ENCODE measurements around the gene MAL.

MAL gene

DNA sequence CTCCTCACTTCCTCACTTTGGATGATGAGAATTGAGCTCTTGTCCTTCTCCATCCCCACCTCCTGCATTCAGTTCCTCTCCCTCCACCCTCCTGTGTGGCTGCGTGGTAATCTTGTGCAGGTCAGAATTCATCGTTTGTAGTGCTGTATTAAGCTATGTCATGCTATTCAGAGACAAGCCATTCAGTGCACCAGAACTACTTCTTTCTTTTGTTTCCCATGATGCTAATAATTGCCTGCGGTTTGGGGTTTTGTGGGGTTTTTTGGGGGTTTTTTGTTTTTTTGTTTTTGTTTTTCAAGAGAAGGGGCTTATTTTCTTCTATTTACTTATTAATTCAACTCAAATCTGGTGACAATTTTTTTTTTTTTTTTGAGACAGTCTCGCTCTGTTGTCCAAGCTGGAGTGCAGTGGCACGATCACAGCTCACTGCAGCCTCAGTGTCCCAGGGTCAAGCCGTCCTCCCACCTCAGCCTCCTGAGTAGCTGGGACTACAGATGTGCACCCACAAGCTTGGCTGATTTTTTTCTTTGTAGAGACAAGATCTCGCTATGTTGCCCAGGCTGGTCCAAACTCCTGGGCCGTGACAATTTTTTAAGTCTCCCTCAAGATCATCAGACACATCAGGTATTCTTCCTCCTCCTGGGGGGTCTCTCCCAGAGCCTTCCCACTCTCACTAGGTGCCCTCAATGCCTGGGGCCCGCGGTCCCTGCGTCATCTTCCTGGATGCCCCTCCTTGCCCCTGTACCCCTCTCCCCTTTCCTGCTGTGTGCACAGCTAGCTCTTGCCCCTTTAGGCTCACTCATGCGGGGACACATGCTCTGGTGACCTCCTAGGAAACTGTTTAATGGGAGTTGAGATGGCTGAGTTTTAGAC, 37.8 kb downstream of the MAL start:
- H3K4me1 ChIP-seq (ENCODE audit: insufficient read depth, low read length) = peaks cover 4% of the 10 kb centered on the region
- no peak overlapping the region for H3K4me3 ChIP-seq (ENCODE audit: low read length)
- H3K27me3 ChIP-seq (ENCODE audit: insufficient read depth, low read length) = peaks cover 4% of the 10 kb centered on the region
- H3K9me3 ChIP-seq (ENCODE audit: low read length) = no peaks in the 10 kb centered on the region
- no peak overlapping the region for H2AFZ ChIP-seq (ENCODE audit: low read depth, low read length)
- no peaks in the 10 kb centered on the region for H3K36me3 ChIP-seq (ENCODE audit: insufficient read depth, low read length)

- Histone ChIP-seq H2AFZ (ENCODE audit: low read depth, low read length) (no peak overlapping the region), H3K27me3 (ENCODE audit: insufficient read depth, low read length) (no peaks in the 10 kb centered on the region), H3K4me1 (ENCODE audit: insufficient read depth, low read length) (no peaks in the 10 kb centered on the region), H3K9me3 (ENCODE audit: low read length) (no peaks in the 10 kb centered on the region), H3K36me3 (ENCODE audit: insufficient read depth, low read length) (no peaks in the 10 kb centered on the region), H3K4me3 (ENCODE audit: low read length) (no peak overlapping the region)
These were observed 42.7 kb downstream of the MAL start for GRCh38 chr2:95068256-95068655.

DNA sequence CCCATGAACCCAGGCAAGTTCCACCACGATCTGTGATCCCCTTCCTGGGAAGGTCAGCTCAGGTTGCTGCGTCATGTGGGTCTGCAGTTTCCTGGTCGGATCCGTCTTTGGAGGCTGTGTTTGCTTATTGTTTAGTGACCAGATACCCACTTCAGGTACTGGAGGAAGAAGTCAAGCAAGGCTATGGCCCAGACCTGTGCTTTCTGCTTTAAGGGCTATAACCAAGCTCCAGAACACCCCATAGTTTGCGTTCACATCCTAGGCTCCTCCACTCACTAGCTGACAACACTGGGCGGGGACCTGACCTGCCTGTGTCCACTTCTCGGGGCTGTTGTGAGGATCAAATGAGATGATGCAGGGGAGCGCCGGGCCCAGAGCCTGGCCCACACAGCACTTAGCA, 44.0 kb downstream of the MAL start:
- H3K4me3 ChIP-seq (ENCODE audit: low read length) = no peak overlapping the region
- H3K36me3 ChIP-seq (ENCODE audit: insufficient read depth, low read length) = no peaks in the 10 kb centered on the region
- peaks cover 2% of the 10 kb centered on the region for H3K27me3 ChIP-seq (ENCODE audit: insufficient read depth, low read length)
- H2AFZ ChIP-seq (ENCODE audit: low read depth, low read length) = no peak overlapping the region
- H3K4me1 ChIP-seq (ENCODE audit: insufficient read depth, low read length) = no peaks in the 10 kb centered on the region
- no peaks in the 10 kb centered on the region for H3K9me3 ChIP-seq (ENCODE audit: low read length)

DNA sequence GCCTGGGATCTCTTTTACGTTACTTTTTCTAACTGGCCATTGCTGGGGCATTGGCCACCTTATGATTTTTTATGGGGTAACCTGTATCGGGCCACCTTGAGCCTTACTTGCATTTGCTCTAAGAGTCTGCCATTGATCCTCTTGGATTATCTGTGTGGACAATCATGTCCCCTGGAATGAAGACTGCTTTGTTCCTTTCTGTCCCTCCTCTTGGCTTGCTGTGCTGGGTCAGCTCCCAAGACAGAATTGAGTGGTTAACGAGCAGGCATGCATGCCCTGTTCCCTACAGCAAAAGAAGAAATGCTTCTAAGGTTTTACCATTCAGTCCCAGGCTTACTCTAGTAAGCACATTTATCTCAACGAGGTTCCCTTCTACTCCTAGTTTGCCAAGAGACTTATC, 46.3 kb downstream of the MAL start:
- Histone ChIP-seq H3K4me1 (ENCODE audit: insufficient read depth, low read length) (no peaks in the 10 kb centered on the region), H2AFZ (ENCODE audit: low read depth, low read length) (no peak overlapping the region), H3K27me3 (ENCODE audit: insufficient read depth, low read length) (peaks cover 2% of the 10 kb centered on the region)

DNA sequence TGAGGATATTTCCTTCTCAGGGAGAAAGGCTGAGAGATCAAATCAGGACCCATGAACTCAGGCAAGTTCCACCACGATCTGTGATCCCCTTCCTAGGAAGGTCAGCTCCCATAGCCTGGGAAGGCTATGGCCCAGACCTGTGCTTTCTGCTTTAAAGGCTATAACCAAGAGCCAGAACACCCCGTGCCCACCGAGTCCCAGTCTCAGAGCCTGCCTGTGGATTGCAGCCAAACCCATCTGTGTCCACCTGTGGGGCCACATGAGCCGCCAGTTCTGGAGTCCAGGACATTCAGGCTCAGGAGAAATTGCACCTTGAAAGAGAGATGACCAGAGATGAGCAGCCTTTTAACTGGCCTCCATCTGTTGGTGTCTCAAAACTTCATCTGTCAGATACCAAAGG, 46.9 kb downstream of the MAL start:
- Histone ChIP-seq H3K9me3 (ENCODE audit: low read length) (no peaks in the 10 kb centered on the region), H3K4me1 (ENCODE audit: insufficient read depth, low read length) (no peaks in the 10 kb centered on the region), H3K36me3 (ENCODE audit: insufficient read depth, low read length) (no peaks in the 10 kb centered on the region), H3K27me3 (ENCODE audit: insufficient read depth, low read length) (peaks cover 2% of the 10 kb centered on the region), H3K4me3 (ENCODE audit: low read length) (no peak overlapping the region), H2AFZ (ENCODE audit: low read depth, low read length) (no peak overlapping the region)

More for the DNA sequence above, 46.3 kb downstream of the MAL start:
- Histone ChIP-seq H3K36me3 (ENCODE audit: insufficient read depth, low read length) (no peaks in the 10 kb centered on the region), H3K9me3 (ENCODE audit: low read length) (no peaks in the 10 kb centered on the region), H3K4me3 (ENCODE audit: low read length) (no peak overlapping the region)

GRCh38 chr2:95073856-95074662, 48.6 kb downstream of the MAL start:
- Histone ChIP-seq H2AFZ (ENCODE audit: low read depth, low read length) (no peak overlapping the region), H3K4me1 (ENCODE audit: insufficient read depth, low read length) (no peaks in the 10 kb centered on the region), H3K27me3 (ENCODE audit: insufficient read depth, low read length) (peaks cover 6% of the 10 kb centered on the region), H3K4me3 (ENCODE audit: low read length) (no peak overlapping the region), H3K9me3 (ENCODE audit: low read length) (no peaks in the 10 kb centered on the region), H3K36me3 (ENCODE audit: insufficient read depth, low read length) (no peaks in the 10 kb centered on the region)

GRCh38 chr2:95074663-95075439, 49.3 kb downstream of the MAL start:
- H3K4me1 ChIP-seq (ENCODE audit: insufficient read depth, low read length) = no peaks in the 10 kb centered on the region
- H2AFZ ChIP-seq (ENCODE audit: low read depth, low read length) = no peak overlapping the region
- H3K4me3 ChIP-seq (ENCODE audit: low read length) = no peak overlapping the region
- H3K9me3 ChIP-seq (ENCODE audit: low read length) = no peaks in the 10 kb centered on the region
- H3K36me3 ChIP-seq (ENCODE audit: insufficient read depth, low read length) = no peaks in the 10 kb centered on the region
- peaks cover 6% of the 10 kb centered on the region for H3K27me3 ChIP-seq (ENCODE audit: insufficient read depth, low read length)

DNA sequence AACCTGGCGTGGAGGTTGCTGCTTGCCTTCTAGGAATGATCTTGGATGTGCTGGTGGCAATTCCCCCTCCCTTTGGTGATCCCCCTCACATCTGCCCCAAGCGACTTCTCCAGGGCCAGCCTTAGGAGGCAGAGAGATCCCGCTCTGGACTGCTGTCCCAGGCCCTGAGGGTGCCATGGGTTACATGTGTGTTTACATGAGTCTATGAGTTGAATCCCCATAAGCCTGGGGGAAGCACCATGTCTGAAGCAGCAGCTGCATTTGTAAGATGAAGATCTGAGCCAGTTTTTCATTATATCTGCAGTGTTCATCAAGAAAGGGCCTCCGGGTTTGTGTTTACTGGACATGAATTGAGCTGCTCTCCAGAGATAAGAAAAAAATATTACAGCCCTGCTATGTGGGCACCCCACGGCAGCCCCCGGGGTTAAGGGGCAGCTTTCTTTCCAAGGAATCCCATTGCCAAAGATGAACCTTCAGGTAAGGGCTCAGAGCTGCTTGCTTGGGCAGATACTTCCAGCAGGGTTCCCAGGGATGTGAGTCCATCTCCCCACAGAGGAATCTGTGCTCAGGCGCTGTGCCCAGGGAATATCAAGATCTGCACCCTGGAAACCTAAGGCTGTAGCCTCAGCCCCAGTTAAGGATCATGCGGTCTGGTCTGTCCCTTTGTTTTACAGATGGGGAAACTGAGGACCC, 50.1 kb downstream of the MAL start:
- H3K9me3 ChIP-seq (ENCODE audit: low read length) = no peaks in the 10 kb centered on the region
- peaks cover 6% of the 10 kb centered on the region for H3K27me3 ChIP-seq (ENCODE audit: insufficient read depth, low read length)
- no peaks in the 10 kb centered on the region for H3K4me1 ChIP-seq (ENCODE audit: insufficient read depth, low read length)
- no peak overlapping the region for H3K4me3 ChIP-seq (ENCODE audit: low read length)
- H2AFZ ChIP-seq (ENCODE audit: low read depth, low read length) = no peak overlapping the region
- H3K36me3 ChIP-seq (ENCODE audit: insufficient read depth, low read length) = no peaks in the 10 kb centered on the region

- peak overlapping the region; percentile 38 for H3K4me3 ChIP-seq (ENCODE audit: low read length)
- H3K36me3 ChIP-seq (ENCODE audit: insufficient read depth, low read length) = no peaks in the 10 kb centered on the region
- H3K4me1 ChIP-seq (ENCODE audit: insufficient read depth, low read length) = no peaks in the 10 kb centered on the region
- H3K27me3 ChIP-seq (ENCODE audit: insufficient read depth, low read length) = peaks cover 6% of the 10 kb centered on the region
- no peaks in the 10 kb centered on the region for H3K9me3 ChIP-seq (ENCODE audit: low read length)
- H2AFZ ChIP-seq (ENCODE audit: low read depth, low read length) = peak overlapping the region; percentile 84
These were observed 51.4 kb downstream of the MAL start for GRCh38 chr2:95076705-95077529.

DNA sequence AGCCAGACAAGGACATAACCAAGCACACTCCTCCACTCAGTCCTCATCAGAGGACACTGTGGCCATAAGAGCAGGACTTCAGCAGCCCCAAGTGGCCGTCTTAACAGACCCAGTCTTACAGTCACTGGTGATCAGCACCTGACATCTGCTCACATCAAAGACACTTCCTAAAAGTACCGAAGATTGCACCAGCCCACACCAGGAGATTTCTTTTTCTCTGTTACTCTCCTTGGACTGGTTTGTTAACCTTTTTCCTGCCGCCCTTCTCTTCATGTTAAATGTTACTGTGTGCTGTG, 52.0 kb downstream of the MAL start:
- H3K27me3 ChIP-seq (ENCODE audit: insufficient read depth, low read length) = peaks cover 6% of the 10 kb centered on the region
- no peak overlapping the region for H3K4me3 ChIP-seq (ENCODE audit: low read length)
- H3K4me1 ChIP-seq (ENCODE audit: insufficient read depth, low read length) = no peaks in the 10 kb centered on the region
- H3K36me3 ChIP-seq (ENCODE audit: insufficient read depth, low read length) = no peaks in the 10 kb centered on the region
- no peaks in the 10 kb centered on the region for H3K9me3 ChIP-seq (ENCODE audit: low read length)
- H2AFZ ChIP-seq (ENCODE audit: low read depth, low read length) = no peak overlapping the region

DNA sequence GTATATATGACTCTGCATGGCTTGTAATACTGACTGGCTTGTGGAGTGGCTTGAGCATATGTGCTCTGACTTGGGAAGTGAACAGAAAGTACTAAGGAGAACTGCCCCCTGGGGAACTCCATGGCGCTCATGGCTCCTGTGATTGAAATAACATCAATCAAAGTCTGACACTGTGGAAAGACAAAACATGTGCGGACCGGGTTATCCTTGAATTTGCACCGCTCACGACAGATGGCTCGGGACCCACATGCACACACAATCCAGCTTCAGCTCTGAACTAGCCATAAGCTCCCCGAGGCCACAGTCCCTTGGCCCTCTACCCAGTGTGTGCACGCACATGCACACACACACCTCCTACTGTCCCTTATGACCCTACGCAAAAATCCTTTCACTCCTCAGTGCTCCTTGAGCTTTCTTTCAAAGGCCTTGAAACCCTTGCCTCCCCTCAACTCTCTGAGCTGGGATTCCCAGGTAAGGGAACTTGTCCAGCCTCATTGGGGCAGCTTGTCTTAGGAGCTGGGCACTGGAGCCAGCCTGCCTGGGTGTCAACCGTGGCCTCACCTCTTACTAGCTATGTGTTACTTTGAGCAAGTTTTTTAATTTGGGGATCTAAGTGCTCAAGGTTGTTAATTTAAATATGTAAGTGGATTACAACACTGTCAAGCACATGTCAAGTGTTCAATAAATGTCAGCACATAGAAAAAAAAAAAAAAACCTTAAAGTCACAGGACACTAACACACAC, 52.5 kb downstream of the MAL start:
- H3K36me3 ChIP-seq (ENCODE audit: insufficient read depth, low read length) = no peaks in the 10 kb centered on the region
- H3K9me3 ChIP-seq (ENCODE audit: low read length) = no peaks in the 10 kb centered on the region
- peaks cover 6% of the 10 kb centered on the region for H3K27me3 ChIP-seq (ENCODE audit: insufficient read depth, low read length)
- no peak overlapping the region for H2AFZ ChIP-seq (ENCODE audit: low read depth, low read length)
- no peak overlapping the region for H3K4me3 ChIP-seq (ENCODE audit: low read length)
- no peaks in the 10 kb centered on the region for H3K4me1 ChIP-seq (ENCODE audit: insufficient read depth, low read length)

Measured in neuron (in vitro differentiated cells).